ENCODE results near the gene SMAD6.

The SMAD6 gene

GRCh38 chr15:66780172-66780972 lies 78.3 kb downstream of the SMAD6 start:
- H3K27ac ChIP-seq = peak overlapping the region; percentile 56
- POLR2A ChIA-PET (ENCODE audit: low non-redundant PET) = no interaction called here
- DNase-seq (ENCODE audit: low spot score) = peak; percentile 80
- CTCF ChIA-PET = interaction anchor here (1.1 to 2.2 kb wide), 2 partner anchors 71 kb away, joined by 5 to 7 read pairs; no protein-coding TSS in a partner anchor
- TF ChIP-seq, protein P1, sequence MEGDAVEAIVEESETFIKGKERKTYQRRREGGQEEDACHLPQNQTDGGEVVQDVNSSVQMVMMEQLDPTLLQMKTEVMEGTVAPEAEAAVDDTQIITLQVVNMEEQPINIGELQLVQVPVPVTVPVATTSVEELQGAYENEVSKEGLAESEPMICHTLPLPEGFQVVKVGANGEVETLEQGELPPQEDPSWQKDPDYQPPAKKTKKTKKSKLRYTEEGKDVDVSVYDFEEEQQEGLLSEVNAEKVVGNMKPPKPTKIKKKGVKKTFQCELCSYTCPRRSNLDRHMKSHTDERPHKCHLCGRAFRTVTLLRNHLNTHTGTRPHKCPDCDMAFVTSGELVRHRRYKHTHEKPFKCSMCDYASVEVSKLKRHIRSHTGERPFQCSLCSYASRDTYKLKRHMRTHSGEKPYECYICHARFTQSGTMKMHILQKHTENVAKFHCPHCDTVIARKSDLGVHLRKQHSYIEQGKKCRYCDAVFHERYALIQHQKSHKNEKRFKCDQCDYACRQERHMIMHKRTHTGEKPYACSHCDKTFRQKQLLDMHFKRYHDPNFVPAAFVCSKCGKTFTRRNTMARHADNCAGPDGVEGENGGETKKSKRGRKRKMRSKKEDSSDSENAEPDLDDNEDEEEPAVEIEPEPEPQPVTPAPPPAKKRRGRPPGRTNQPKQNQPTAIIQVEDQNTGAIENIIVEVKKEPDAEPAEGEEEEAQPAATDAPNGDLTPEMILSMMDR (conservative IDR thresholded peaks at IDR 0.05; ENCODE audit: low read depth) = no peak

- ChIA-PET POLR2A (ENCODE audit: low non-redundant PET) (no interaction called here), CTCF (interaction anchor here (2.2 kb wide), 1 partner anchor 71 kb away, joined by 7 read pairs; no protein-coding TSS in a partner anchor)
- no peak for DNase-seq (ENCODE audit: low spot score)
- no peak overlapping the region for H3K27ac ChIP-seq
- TF ChIP-seq, protein P1 (conservative IDR thresholded peaks at IDR 0.05; ENCODE audit: low read depth) = no peak
Measured at GRCh38 chr15:66780973-66781718, 79.1 kb downstream of the SMAD6 start.

DNA sequence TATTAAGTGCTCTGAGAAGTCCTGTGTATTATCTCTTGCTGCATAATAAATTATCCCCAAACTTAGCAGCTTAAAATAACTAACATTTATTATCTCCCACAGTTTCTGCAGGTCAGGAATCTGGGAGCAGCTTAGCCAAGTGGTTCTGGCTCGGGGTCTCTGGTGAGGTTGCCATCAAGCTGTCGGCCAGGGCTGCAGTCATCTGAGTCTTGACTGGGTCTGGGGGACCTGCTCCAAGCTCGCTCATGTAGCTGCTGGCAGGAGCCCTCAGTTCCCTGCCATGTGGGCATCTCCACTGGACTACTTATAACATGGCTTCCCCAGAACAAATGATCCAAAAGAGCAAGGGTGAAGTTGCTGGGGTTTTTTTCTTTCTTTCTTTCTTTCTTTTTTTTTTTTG lies 80.7 kb downstream of the SMAD6 start:
- TF ChIP-seq, protein P1 (conservative IDR thresholded peaks at IDR 0.05; ENCODE audit: low read depth) = no peak
- CTCF ChIA-PET = interaction anchor here (0.5 to 2.2 kb wide), 4 partner anchors 13 to 80 kb away, joined by 3 to 7 read pairs (median 4); no protein-coding TSS in a partner anchor
- no peak overlapping the region for H3K27ac ChIP-seq
- DNase-seq (ENCODE audit: low spot score) = no peak
- POLR2A ChIA-PET (ENCODE audit: low non-redundant PET) = no interaction called here

- ChIA-PET CTCF (no interaction called here), POLR2A (ENCODE audit: low non-redundant PET) (no interaction called here)
- H3K27ac ChIP-seq = no peak overlapping the region
- TF ChIP-seq, protein P1 (conservative IDR thresholded peaks at IDR 0.05; ENCODE audit: low read depth) = no peak
- DNase-seq (ENCODE audit: low spot score) = no peak
Measured at GRCh38 chr15:66783314-66783713, 81.3 kb downstream of the SMAD6 start.

DNA sequence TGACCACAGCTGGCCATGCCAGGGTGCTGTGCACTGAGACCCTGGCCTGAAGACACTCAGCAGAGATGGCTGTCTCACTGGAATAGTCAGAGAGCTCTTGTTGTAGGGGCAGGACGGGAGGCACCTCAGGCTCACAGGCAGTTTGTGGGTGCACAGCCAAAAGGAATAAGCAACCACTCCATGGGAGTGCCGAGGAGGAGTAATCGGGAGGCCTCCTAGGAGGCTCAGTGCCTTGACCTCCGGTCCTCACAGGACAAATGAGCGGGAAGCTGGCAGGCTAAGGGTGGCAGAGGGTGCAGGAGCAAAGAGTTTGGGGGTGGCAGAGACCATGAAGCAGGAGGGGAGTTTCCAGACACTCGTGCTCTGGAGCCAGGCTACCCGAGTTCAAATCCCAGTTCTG lies 81.7 kb downstream of the SMAD6 start:
- no peak for DNase-seq (ENCODE audit: low spot score)
- TF ChIP-seq, protein P1 (conservative IDR thresholded peaks at IDR 0.05; ENCODE audit: low read depth) = no peak
- ChIA-PET CTCF (no interaction called here), POLR2A (ENCODE audit: low non-redundant PET) (no interaction called here)
- H3K27ac ChIP-seq = no peak overlapping the region

- no peak overlapping the region for H3K27ac ChIP-seq
- no peak for DNase-seq (ENCODE audit: low spot score)
- TF ChIP-seq, protein P1 (conservative IDR thresholded peaks at IDR 0.05; ENCODE audit: low read depth) = no peak
- POLR2A ChIA-PET (ENCODE audit: low non-redundant PET) = no interaction called here
- CTCF ChIA-PET = interaction anchor here (0.6 kb wide), 1 partner anchor 30 kb away, joined by 3 read pairs; no protein-coding TSS in a partner anchor
Measured at GRCh38 chr15:66784174-66784573, 82.1 kb downstream of the SMAD6 start.

Data from RWPE1 (cell line).